NT2/D1 (cell line): Measurements from ENCODE around the gene MATK.
"Not testable (repeated sequence)": the region's sequence is repeated elsewhere in the genome, so short reads cannot be mapped to it uniquely, and the experiment has no call there.

Source experiments
- DNase-seq: peaks from one replicate; pipeline ENCODE4 v3.0.0-alpha.2; 2011; ENCODE audit warnings: low read depth, low spot score
- H3K27me3 ChIP-seq: 2 replicates; pipeline ENCODE4 v1.6.0; 2011; ENCODE audit warnings: mild to moderate bottlenecking; ENCODE audit not compliant: insufficient read length, insufficient read depth
- H3K36me3 ChIP-seq: 2 replicates; pipeline ENCODE4 v1.6.1; 2011; ENCODE audit warnings: mild to moderate bottlenecking, low read length, mixed read lengths; ENCODE audit not compliant: insufficient read depth, insufficient read length
- H3K4me1 ChIP-seq: 2 replicates; pipeline ENCODE4 v1.5.1; 2011; ENCODE audit not compliant: insufficient read depth, insufficient read length
- H3K4me3 ChIP-seq: 2 replicates; pipeline ENCODE4 v1.5.1; 2011; ENCODE audit warnings: low read depth; ENCODE audit not compliant: insufficient read length
- H3K9ac ChIP-seq: 2 replicates; pipeline ENCODE4 v1.6.0; 2011; ENCODE audit warnings: low read depth; ENCODE audit not compliant: insufficient read length
- H3K9me3 ChIP-seq: 2 replicates; pipeline ENCODE4 v1.5.1; 2011; ENCODE audit warnings: mild to moderate bottlenecking, low read length; ENCODE audit not compliant: insufficient read depth
- SUZ12 ChIP-seq: IDR thresholded peaks from 2 replicates; pipeline ENCODE4 v1.6.1; 2011; ENCODE audit not compliant: insufficient read length, insufficient read depth; ENCODE audit errors: extremely low read depth
- YY1 ChIP-seq: IDR thresholded peaks from 2 replicates; pipeline ENCODE4 v1.6.1; 2011; ENCODE audit not compliant: insufficient read length, insufficient read depth
- ZNF274 ChIP-seq: IDR thresholded peaks from 2 replicates; pipeline ENCODE4 v1.6.1; 2011; ENCODE audit warnings: mild to moderate bottlenecking, low read depth, low read length

Gene MATK

GRCh38 chr19:3768015-3768747 lies 18.0 kb downstream of the MATK start:
- no peak for TF ChIP-seq ZNF274
- no peak for TF ChIP-seq YY1
- H3K4me1 ChIP-seq = peaks cover 27% of the 10 kb centered on the region
- no peak for DNase-seq
- no peaks in the 10 kb centered on the region for H3K27me3 ChIP-seq
- H3K4me3 ChIP-seq = no peak overlapping the region
- H3K36me3 ChIP-seq = peaks cover 35% of the 10 kb centered on the region
- no peaks in the 10 kb centered on the region for H3K9me3 ChIP-seq
- no peak overlapping the region for H3K9ac ChIP-seq

GRCh38 chr19:3767050-3767449 lies 19.1 kb downstream of the MATK start:
- Histone ChIP-seq H3K4me1 (peaks cover 24% of the 10 kb centered on the region), H3K4me3 (no peak overlapping the region), H3K9me3 (no peaks in the 10 kb centered on the region), H3K9ac (no peak overlapping the region), H3K36me3 (peaks cover 35% of the 10 kb centered on the region), H3K27me3 (no peaks in the 10 kb centered on the region)
- TF ChIP-seq ZNF274 (no peak), YY1 (no peak), SUZ12 (no peak)
- no peak for DNase-seq

- Histone ChIP-seq H3K4me1 (peaks cover 18% of the 10 kb centered on the region), H3K27me3 (no peaks in the 10 kb centered on the region), H3K9me3 (no peaks in the 10 kb centered on the region), H3K9ac (no peak overlapping the region), H3K4me3 (no peak overlapping the region), H3K36me3 (peaks cover 35% of the 10 kb centered on the region)
- DNase-seq = no peak
- TF ChIP-seq YY1 (no peak), ZNF274 (no peak), SUZ12 (no peak)
Measured at GRCh38 chr19:3766520-3766919, 19.7 kb downstream of the MATK start.

- Histone ChIP-seq H3K36me3 (peaks cover 35% of the 10 kb centered on the region), H3K4me1 (peaks cover 14% of the 10 kb centered on the region)
- not testable (repeated sequence) for H3K9me3 ChIP-seq, DNase-seq, H3K27me3 ChIP-seq, H3K9ac ChIP-seq, H3K4me3 ChIP-seq
Measured at GRCh38 chr19:3765757-3766156, 20.4 kb downstream of the MATK start.

GRCh38 chr19:3765121-3765520 lies 21.1 kb downstream of the MATK start:
- Histone ChIP-seq H3K27me3 (no peaks in the 10 kb centered on the region), H3K4me3 (no peak overlapping the region), H3K9ac (peak overlapping the region; percentile 8), H3K4me1 (peaks cover 14% of the 10 kb centered on the region), H3K36me3 (peaks cover 36% of the 10 kb centered on the region), H3K9me3 (no peaks in the 10 kb centered on the region)
- TF ChIP-seq SUZ12 = no peak
- no peak for TF ChIP-seq YY1
- no peak for TF ChIP-seq ZNF274
- DNase-seq = no peak

GRCh38 chr19:3762501-3763459 lies 23.4 kb downstream of the MATK start, which contains the start of gene MRPL54:
Gene MRPL54 (plus strand): TSS chr19:3762682. CDS start chr19:3762701, 19 bp downstream.
- TF ChIP-seq ZNF274 (no peak), SUZ12 (no peak), YY1 (peak; percentile 57)
- H3K36me3 ChIP-seq = peaks cover 42% of the 10 kb centered on the region
- H3K9ac ChIP-seq = peak within 1 kb of the TSS; percentile 99
- H3K27me3 ChIP-seq = no peaks in the 10 kb centered on the region
- H3K4me1 ChIP-seq = peaks cover 4% of the 10 kb centered on the region
- peak within 1 kb of the TSS; percentile 96 for H3K4me3 ChIP-seq
- peak; percentile 98 for DNase-seq
- H3K9me3 ChIP-seq = no peaks in the 10 kb centered on the region

- Histone ChIP-seq H3K9ac (peak overlapping the region; percentile 99), H3K4me3 (peak overlapping the region; percentile 93), H3K36me3 (peaks cover 42% of the 10 kb centered on the region), H3K4me1 (peaks cover 4% of the 10 kb centered on the region), H3K27me3 (no peaks in the 10 kb centered on the region), H3K9me3 (no peaks in the 10 kb centered on the region)
- DNase-seq = no peak
- no peak for TF ChIP-seq ZNF274
- no peak for TF ChIP-seq YY1
- TF ChIP-seq SUZ12 = no peak
Measured at GRCh38 chr19:3762130-3762473, 24.1 kb downstream of the MATK start.
